Cardiac muscle cell (in vitro differentiated cells and primary cell): ENCODE data around the gene PLPPR1. TPM values are rescaled to one million over a fixed set of nuclear protein-coding genes. Genes with fewer than 3 reads are reported as not detected.

Experiments
- DNase-seq, 2 donors: peaks; one replicate each; pipeline versions ENCODE4 v3.0.0 to v3.0.0-alpha.2; 2010 to 2017; ENCODE audit warnings: low read depth in 1 of 2, low spot score in 1 of 2
- H3K27ac ChIP-seq: fragments of 200-600 bp; sonication (generic); 2 replicates; pipeline ENCODE4 v1.5.1; 2016
- H3K27me3 ChIP-seq: fragments of 200-600 bp; sonication (generic); 2 replicates; pipeline ENCODE4 v1.6.0; 2016; ENCODE audit warnings: control low read depth
- H3K36me3 ChIP-seq: fragments of 200-600 bp; sonication (generic); 2 replicates; pipeline ENCODE4 v1.5.1; 2016; ENCODE audit warnings: control low read depth
- H3K4me1 ChIP-seq: fragments of 200-600 bp; sonication (generic); 2 replicates; pipeline ENCODE4 v1.8.1; 2017; ENCODE audit warnings: low read depth, mild to moderate bottlenecking, mixed run types
- H3K4me3 ChIP-seq: fragments of 200-600 bp; sonication (generic); 2 replicates; pipeline ENCODE4 v1.5.1; 2016; ENCODE audit warnings: mild to moderate bottlenecking
- H3K9me3 ChIP-seq: fragments of 200-600 bp; sonication (generic); 2 replicates; pipeline ENCODE4 v1.5.1; 2017; ENCODE audit warnings: low read depth, mild to moderate bottlenecking, control low read depth
- CTCF ChIP-seq: IDR thresholded peaks from 2 replicates; pipeline ENCODE4 v1.5.1; 2012; ENCODE audit warnings: low read depth, mild to moderate bottlenecking, low read length
- polyA plus RNA-seq: library from polyadenylated mRNA; unstranded; fragments of >200 nt; fragmentation: Nextera tagmentation; extraction: Ambion mirVana; gene quantifications from 2 replicates; pipeline ENCODE4 v1.2.1, GENCODE V29; 2016
- total RNA-seq: library from RNA; depleted of rRNA; stranded (reverse); fragments of >200 nt; gene quantifications from 2 replicates; pipeline ENCODE4 v1.2.3, GENCODE V29; 2016

PLPPR1 gene
- total and polyA plus RNA-seq, 2 experiments from 2014 or later: 0.98 to 1.2 TPM

GRCh38 chr9:101265261-101265660, 236.7 kb downstream of the PLPPR1 start:
- H3K36me3 ChIP-seq: no peaks in the 10 kb centered on the region
- no peaks in the 10 kb centered on the region for H3K27me3 ChIP-seq
- no peak for TF ChIP-seq CTCF
- no peaks in the 10 kb centered on the region for H3K4me1 ChIP-seq
- DNase-seq: no peak
- H3K27ac ChIP-seq: no peak overlapping the region
- no peak overlapping the region for H3K4me3 ChIP-seq
- H3K9me3 ChIP-seq: no peaks in the 10 kb centered on the region

DNA sequence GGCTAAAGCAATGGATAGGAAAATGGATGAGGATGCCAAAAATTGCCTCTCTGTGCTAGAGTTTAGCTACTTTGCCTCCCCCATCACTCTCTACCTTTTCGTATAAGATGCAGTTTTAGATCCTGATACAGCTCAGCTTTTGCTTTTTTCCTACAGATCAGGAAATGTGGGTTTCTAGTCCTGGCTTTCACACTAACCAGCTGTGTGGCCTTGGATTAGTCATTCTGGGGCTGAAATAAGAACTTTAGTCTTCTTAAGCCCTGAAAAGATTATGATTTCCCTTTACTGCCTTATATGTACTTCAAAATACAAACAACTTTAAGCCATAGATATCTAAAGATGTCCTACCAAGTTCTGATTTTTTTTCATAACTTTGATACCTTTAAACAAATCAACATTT, 239.9 kb downstream of the PLPPR1 start:
- H3K27me3 ChIP-seq: no peaks in the 10 kb centered on the region

GRCh38 chr9:101269591-101270283, 241.2 kb downstream of the PLPPR1 start:
- no peak overlapping the region for H3K4me3 ChIP-seq
- no peaks in the 10 kb centered on the region for H3K9me3 ChIP-seq
- H3K36me3 ChIP-seq: no peaks in the 10 kb centered on the region
- DNase-seq: no peak
- H3K27me3 ChIP-seq: no peaks in the 10 kb centered on the region
- H3K27ac ChIP-seq: no peak overlapping the region
- no peak for TF ChIP-seq CTCF
- no peaks in the 10 kb centered on the region for H3K4me1 ChIP-seq

More for the DNA sequence above, 239.9 kb downstream of the PLPPR1 start:
- no peak overlapping the region for H3K4me3 ChIP-seq
- H3K27ac ChIP-seq: no peak overlapping the region
- DNase-seq: no peak
- no peaks in the 10 kb centered on the region for H3K4me1 ChIP-seq
- no peaks in the 10 kb centered on the region for H3K9me3 ChIP-seq
- no peak for TF ChIP-seq CTCF
- no peaks in the 10 kb centered on the region for H3K36me3 ChIP-seq

- Histone ChIP-seq H3K4me3 (no peak overlapping the region), H3K4me1 (no peaks in the 10 kb centered on the region)
These were observed 241.8 kb downstream of the PLPPR1 start for GRCh38 chr9:101270302-101270701.

DNA sequence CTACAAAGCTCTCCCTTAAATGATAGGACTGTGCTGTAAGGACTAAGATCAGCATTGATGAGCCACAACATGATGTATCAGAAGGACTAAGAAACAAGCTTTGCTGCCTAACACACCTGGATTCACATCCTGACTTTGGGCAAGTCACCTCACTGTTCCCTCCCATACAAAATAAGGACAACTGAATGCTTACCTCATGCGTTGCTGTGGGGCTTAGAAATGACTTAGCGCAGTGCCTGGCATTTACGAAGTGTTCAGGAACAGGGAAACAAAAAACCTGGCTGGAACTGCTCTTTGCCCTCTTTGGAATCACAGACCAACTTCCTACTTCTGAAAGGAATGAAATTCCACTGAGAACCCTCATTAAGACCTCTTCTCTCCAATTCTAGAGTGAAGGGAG, 242.6 kb downstream of the PLPPR1 start:
- no peak for TF ChIP-seq CTCF
- Histone ChIP-seq H3K36me3 (no peaks in the 10 kb centered on the region), H3K27ac (no peak overlapping the region), H3K4me1 (no peaks in the 10 kb centered on the region), H3K9me3 (no peaks in the 10 kb centered on the region), H3K4me3 (no peak overlapping the region), H3K27me3 (no peaks in the 10 kb centered on the region)
- no peak for DNase-seq

More at GRCh38 chr9:101270302-101270701, 241.8 kb downstream of the PLPPR1 start:
- Histone ChIP-seq H3K27ac (no peak overlapping the region), H3K27me3 (no peaks in the 10 kb centered on the region), H3K36me3 (no peaks in the 10 kb centered on the region), H3K9me3 (no peaks in the 10 kb centered on the region)
- no peak for DNase-seq
- TF ChIP-seq CTCF: no peak
